HG02642 (cell line): ENCODE data around the gene SLC44A1.

Experiments used
- ATAC-seq: cut with Tn5 transposase; IDR thresholded peaks from one replicate; pipeline ENCODE4 v1.9.1; 2021; ENCODE audit warnings: mild to moderate bottlenecking; ENCODE audit not compliant: unreplicated experiment, poor library complexity

The SLC44A1 gene

DNA sequence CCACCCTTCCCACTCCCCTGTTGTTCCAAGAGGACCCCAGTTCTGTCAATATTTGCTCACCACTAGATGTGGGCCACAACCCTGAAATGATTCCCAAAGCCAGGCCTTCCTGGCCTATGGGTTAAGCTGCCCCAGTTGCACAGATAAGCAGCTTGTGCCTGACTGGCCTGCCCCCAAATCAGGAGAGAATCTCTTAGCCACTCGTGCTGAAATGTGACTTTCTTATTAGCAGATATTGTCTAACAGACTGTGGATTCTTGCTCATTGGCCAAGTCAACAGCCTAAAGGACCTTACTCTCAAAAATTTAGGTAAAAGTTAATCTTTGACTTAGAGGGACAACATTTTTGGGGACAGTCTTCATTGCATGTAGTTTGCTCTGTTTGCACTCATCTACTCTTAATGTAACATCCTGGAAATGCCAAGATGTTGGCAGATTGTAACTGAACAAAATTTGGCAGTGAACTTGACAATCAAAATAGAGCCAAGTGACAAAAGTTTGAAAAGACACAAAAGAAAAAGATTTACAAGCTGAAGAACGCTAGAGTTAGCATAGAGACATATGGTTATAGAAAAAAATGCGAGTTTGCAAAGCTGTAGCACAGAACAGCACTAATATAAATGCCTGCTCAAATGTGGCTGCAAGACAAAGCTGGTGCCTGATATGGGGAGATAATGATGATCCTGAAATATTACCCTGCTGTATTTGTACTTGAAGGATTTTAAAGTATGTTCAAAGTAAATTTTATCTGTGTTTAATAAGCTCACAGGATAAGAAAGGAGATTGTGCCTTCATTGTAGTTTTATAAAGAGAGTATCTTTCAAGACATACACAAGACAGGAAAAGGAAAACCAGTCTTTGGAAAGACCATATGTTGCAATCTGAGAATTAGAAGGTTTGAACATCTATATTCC is 174.4 kb downstream of the SLC44A1 start:
- ATAC-seq, result no peak

DNA sequence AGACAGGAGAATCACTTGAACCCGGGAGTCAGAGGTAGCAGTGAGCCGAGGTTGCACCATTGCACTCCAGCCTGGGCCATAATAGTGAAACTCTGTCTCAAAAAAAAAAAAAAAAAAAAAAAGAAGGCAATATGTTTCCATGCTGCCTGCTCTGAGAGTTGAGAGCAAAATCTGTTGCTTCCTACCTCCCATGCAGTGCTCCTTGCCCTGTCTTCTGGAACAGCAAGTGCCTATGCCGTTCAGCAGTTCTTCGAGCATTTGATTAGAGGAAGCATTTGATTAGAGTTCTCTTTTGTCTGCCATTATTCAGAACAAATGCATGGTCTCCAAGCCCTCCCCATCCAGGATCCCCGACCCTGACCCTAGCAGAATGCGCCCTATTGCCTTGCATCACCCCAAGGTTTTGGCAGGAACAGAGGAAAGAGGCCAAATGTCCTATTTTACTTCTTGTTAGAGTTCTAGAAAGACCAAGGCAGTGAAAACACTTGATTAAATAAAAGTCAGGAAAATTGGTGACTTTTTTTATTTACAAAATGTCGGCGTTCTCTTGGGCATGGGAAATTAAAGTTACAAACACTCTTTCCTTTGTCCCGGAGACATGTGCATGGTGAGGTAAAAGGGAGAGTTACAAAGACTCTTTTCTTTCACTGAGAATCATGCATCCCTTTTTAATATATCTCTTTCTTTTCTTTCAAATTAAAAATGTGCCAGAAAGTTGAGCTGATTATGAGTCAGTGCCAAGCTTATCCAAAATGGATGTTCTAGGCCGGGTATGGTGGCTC is 175.6 kb downstream of the SLC44A1 start:
- no peak for ATAC-seq

DNA sequence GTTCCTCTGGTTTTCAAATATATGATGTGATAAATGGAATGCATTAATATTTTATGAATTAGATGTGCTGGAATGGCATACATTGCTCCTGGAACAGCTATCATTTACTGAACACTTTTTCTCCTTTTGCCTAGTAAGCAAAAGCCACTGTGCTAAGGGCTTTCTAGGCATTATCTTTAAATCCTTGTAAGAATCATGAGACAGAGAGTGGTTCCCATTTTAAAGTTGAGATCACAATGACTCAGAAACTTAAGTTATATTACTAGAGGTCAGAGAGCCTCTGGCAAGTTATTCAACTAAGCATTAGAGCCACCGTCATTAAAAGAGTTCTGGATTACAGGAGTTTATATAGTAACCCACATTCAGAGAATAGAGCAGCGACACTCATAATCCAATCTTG is 176.7 kb downstream of the SLC44A1 start:
- ATAC-seq, result no peak

DNA sequence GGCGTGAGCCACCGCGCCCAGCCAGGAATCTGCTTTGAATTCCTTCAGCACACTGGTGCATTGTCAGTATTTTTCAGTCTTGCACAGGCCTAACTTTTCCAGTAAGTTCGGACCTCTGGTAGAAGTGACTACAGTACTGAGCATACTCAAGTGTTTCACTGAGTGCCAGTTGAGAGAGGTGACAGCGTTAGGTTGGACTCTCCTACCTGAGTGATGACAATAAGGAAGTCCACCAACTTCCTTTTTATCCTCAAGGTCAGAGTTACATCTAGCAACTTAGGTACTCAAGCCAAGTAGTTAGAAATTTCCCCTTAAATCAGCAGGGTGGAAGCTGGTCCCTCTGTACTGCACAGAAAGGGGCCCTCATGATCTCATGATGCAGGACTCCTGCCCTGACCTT is 177.4 kb downstream of the SLC44A1 start:
- no peak for ATAC-seq

- no peak for ATAC-seq
Measured at GRCh38 chr9:105425816-105426433, 181.5 kb downstream of the SLC44A1 start.

DNA sequence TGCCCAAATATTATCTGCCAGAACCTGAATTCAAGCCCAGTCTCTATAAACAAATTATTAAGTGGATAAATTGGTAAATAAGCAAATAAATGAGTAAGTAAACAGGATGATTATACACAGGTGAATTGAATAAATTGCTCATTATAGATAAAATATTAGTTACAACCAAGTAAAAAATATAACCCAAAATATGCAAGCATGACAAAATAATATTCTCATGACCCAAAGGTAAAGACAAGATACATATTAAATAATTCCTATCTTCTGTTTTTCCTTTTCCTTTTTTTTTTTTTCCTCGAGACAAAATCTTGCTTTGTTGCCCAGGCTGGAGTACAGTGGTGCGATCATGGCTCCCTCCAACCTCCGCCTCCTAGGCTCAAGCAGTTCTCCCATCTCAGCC is 182.2 kb downstream of the SLC44A1 start:
- ATAC-seq, result no peak

DNA sequence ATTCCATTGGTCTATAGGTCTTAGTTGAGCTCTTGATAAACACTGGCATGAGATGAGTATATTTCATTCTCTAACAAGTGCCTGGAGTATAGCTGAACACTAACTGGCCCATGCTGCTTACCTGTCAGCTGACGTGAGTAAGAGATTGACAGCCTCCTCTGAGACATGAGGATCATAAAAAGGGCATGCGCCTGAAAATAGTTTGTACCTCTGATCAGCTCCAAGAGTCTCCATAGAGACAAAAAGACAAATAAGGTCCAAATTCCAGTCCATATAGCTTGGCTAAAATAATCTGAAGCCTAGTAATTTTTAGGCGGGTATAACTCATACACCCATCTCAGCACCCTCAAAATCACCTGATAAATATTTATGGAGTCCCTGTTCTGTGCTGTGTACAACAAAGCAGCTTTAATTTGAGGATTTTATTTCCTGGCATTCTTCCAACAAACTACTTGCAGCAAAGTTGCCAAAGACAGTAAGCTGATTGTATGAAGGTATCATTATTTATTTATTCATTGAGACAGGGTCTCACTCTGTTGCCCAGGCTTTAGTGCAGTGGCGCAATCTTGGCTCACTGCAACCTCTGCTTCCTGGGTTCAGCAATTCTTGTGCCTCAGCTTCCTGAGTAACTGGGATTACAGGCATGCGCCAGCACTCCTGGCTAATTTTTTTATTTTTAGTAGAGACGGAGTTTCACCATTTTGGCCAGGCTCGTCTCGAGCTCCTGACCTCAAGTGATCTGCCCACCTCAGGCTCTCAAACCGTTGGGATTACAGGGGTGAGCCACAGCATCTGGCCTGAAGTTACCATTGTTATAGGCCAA is 187.2 kb downstream of the SLC44A1 start:
- no peak for ATAC-seq

GRCh38 chr9:105432247-105432842 is 187.9 kb downstream of the SLC44A1 start:
- no peak for ATAC-seq

GRCh38 chr9:105435453-105435852 is 191.0 kb downstream of the SLC44A1 start:
- ATAC-seq, result no peak

GRCh38 chr9:105436783-105437182 is 192.3 kb downstream of the SLC44A1 start:
- ATAC-seq, result no peak

DNA sequence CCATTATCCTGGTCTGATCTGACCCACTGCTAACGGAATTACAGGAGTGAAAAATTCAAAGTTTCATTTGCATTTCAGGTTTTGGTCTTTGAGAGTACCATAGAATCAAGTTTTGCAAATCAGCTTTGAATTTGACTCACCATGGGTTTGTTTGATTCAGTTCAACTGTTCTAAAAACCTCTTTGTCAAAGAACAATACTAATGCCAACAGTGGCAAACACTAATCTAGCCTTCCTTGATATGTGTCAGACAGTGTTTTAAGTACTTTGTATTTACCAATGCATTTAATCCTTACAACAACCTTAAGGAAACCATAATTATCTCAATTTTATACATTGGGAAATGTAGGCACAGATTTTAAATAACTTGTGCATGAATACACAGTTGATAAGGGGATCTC is 193.3 kb downstream of the SLC44A1 start:
- ATAC-seq, result no peak

GRCh38 chr9:105438141-105438806 is 193.8 kb downstream of the SLC44A1 start:
- no peak for ATAC-seq

DNA sequence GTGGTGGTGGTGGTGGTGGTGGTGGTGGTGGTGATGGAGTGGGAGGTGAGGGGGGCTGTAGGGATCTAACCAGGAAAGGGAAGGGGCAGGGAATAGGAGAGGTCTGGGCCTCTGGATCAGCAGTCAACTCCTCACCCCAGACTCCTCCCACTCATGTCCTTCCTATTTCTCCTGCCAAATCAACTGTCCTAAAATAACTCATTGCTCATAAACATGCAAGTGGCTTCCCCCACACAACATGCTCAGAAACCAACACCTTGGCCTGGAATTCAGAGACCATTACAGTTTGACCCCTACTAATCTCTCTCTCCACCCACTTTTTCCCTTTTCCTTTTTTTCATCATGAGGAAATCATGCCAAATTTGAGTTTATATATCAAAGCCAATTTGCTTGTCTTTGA is 195.0 kb downstream of the SLC44A1 start:
- no peak for ATAC-seq

DNA sequence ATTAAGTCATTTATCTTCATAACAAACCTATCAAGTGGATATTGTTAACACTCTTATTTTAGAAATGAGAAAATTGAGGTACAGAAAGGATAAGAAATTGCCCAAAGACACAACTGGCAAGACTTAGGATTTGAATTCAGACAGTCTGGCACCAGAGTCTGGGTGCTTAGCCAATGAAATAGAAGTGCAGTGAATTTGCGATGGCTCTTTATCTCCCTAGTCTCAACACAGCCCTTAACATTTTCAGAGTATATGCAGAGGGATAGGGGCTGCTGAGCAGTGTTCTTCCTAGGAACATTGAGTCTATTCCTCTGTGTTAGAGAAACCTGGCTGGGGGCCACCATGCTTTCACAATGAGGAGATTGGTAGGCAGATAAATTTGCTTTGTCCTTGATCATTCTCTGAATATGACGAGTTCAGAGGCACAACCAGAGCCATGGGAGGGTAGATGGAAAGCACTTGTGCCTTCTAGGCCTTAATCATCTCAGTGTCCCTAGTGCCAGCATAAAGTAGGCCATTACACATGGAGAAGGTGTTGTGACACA is 197.2 kb downstream of the SLC44A1 start:
- no peak for ATAC-seq

DNA sequence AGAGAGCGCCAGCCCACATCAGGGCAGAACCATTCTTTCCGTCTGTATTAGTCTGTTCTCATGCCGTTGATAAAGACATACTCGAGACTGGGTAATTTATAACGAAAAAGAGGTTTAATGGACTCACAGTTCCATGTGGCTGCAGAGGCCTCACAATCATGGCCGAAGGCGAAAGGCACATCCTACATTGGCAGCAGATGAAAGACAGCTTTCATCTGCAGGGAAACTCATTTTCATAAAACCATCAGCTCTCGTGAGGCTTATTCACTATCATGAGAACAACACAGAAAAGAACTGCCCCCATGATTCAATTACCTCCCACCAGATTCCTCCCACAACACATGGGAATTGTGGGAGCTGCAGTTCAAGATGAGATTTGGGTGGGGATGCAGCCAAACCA is 198.7 kb downstream of the SLC44A1 start:
- no peak for ATAC-seq

DNA sequence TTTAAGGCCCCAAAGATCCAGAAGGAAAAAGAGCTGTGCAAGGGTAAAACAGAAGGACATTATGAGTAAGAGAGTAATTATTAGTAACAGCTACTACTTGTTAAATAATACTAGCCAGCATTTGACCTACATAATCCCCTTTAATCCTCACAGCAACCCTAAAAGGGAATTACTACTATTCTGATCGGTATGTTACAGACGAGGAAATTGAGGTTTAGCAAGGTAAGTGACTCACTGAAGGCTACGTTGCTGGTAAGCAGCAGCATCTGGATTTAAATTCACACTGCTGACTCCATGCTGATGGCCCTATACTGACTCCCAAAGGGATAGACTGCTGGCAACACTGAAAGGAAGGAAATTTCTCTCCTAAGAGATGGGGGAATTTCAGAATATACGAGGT is 199.7 kb downstream of the SLC44A1 start:
- ATAC-seq, result no peak

GRCh38 chr9:105445203-105445881 is 200.9 kb downstream of the SLC44A1 start:
- no peak for ATAC-seq

DNA sequence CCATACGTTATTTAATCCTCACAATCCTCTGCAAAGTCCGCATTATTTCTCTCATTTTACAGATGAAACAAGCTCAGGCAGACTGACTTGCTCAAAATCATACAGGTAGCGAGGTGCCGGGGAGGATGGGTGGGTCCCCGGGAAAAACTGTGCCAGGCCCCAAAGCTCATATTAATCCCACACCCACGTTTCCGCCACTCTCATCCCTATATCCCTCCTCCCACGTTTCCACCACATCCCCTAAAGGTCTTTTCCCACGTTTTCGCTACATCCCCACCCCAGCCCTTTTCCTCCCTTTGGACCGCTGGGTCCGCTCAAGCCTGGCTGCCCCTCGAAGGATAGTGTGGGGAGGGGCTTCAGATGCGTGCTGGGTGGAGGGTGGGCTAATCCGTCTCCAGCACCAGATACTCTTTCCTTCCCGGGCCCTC is 202.9 kb downstream of the SLC44A1 start:
- no peak for ATAC-seq
